ENCODE data around the gene ITGA1. TPM values are rescaled to one million over a fixed set of nuclear protein-coding genes. Genes with fewer than 3 reads are reported as not detected.
A peak's percentile ranks its signal among the peaks of the same experiment; 100 is the strongest.

ITGA1 gene
- total RNA-seq, 1 experiment from 2014 or later = 20.2 TPM

GRCh38 chr5:52993367-52993766, 205.7 kb downstream of the ITGA1 start:
- TF ChIP-seq, protein P1, sequence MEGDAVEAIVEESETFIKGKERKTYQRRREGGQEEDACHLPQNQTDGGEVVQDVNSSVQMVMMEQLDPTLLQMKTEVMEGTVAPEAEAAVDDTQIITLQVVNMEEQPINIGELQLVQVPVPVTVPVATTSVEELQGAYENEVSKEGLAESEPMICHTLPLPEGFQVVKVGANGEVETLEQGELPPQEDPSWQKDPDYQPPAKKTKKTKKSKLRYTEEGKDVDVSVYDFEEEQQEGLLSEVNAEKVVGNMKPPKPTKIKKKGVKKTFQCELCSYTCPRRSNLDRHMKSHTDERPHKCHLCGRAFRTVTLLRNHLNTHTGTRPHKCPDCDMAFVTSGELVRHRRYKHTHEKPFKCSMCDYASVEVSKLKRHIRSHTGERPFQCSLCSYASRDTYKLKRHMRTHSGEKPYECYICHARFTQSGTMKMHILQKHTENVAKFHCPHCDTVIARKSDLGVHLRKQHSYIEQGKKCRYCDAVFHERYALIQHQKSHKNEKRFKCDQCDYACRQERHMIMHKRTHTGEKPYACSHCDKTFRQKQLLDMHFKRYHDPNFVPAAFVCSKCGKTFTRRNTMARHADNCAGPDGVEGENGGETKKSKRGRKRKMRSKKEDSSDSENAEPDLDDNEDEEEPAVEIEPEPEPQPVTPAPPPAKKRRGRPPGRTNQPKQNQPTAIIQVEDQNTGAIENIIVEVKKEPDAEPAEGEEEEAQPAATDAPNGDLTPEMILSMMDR (IDR thresholded peaks at IDR 0.05; ENCODE audit: unreplicated experiment) = no peak
- Mint-ChIP-seq H3K9me3 (ENCODE audit: low read depth, unreplicated experiment) (no peaks in the 10 kb centered on the region), H3K36me3 (ENCODE audit: insufficient read depth, unreplicated experiment) (peaks cover 56% of the 10 kb centered on the region), H3K27me3 (ENCODE audit: unreplicated experiment) (no peaks in the 10 kb centered on the region), H3K27ac (ENCODE audit: unreplicated experiment) (peak overlapping the region; percentile 89), H3K4me1 (ENCODE audit: low read depth, unreplicated experiment) (peaks cover 21% of the 10 kb centered on the region), H3K4me3 (ENCODE audit: low read depth, unreplicated experiment) (peak overlapping the region; percentile 77)
- intact Hi-C loops (cut with micrococcal nuclease; ENCODE audit: unreplicated experiment) = no loop called here
- no peak for DNase-seq
- CTCF ChIA-PET = no interaction called here
- BruUV-seq (replicated peaks) = no TSS peak

GRCh38 chr5:52994266-52994665, 206.6 kb downstream of the ITGA1 start:
- DNase-seq = no peak
- Mint-ChIP-seq H3K4me3 (ENCODE audit: low read depth, unreplicated experiment) (no peak overlapping the region), H3K9me3 (ENCODE audit: low read depth, unreplicated experiment) (no peaks in the 10 kb centered on the region), H3K27ac (ENCODE audit: unreplicated experiment) (no peak overlapping the region), H3K4me1 (ENCODE audit: low read depth, unreplicated experiment) (peaks cover 21% of the 10 kb centered on the region), H3K36me3 (ENCODE audit: insufficient read depth, unreplicated experiment) (peaks cover 47% of the 10 kb centered on the region), H3K27me3 (ENCODE audit: unreplicated experiment) (no peaks in the 10 kb centered on the region)
- intact Hi-C loops (cut with micrococcal nuclease; ENCODE audit: unreplicated experiment) = no loop called here
- TF ChIP-seq, protein P1 (IDR thresholded peaks at IDR 0.05; ENCODE audit: unreplicated experiment) = no peak
- CTCF ChIA-PET = no interaction called here
- BruUV-seq (replicated peaks) = no TSS peak

GRCh38 chr5:52995095-52995494, 207.4 kb downstream of the ITGA1 start:
- H3K36me3 Mint-ChIP-seq (ENCODE audit: insufficient read depth, unreplicated experiment) = peaks cover 39% of the 10 kb centered on the region
- no peak for DNase-seq
- CTCF ChIA-PET = interaction anchor here (3.6 kb wide), 1 partner anchor 46 kb away, joined by 14 read pairs; no protein-coding TSS in a partner anchor
- no peak overlapping the region for H3K27ac Mint-ChIP-seq (ENCODE audit: unreplicated experiment)
- peaks cover 21% of the 10 kb centered on the region for H3K4me1 Mint-ChIP-seq (ENCODE audit: low read depth, unreplicated experiment)
- H3K27me3 Mint-ChIP-seq (ENCODE audit: unreplicated experiment) = no peaks in the 10 kb centered on the region
- intact Hi-C loops (cut with micrococcal nuclease; ENCODE audit: unreplicated experiment) = loop anchor here (5.0 kb wide), 1 partner anchor 37 kb away; no protein-coding TSS in a partner anchor
- no peak overlapping the region for H3K4me3 Mint-ChIP-seq (ENCODE audit: low read depth, unreplicated experiment)
- TF ChIP-seq, protein P1 (IDR thresholded peaks at IDR 0.05; ENCODE audit: unreplicated experiment) = no peak
- BruUV-seq (replicated peaks) = no TSS peak
- no peaks in the 10 kb centered on the region for H3K9me3 Mint-ChIP-seq (ENCODE audit: low read depth, unreplicated experiment)

GRCh38 chr5:52995914-52996313, 208.2 kb downstream of the ITGA1 start:
- intact Hi-C loops (cut with micrococcal nuclease; ENCODE audit: unreplicated experiment) = loop anchor here (5.0 kb wide), 1 partner anchor 36 kb away; no protein-coding TSS in a partner anchor
- Mint-ChIP-seq H3K27ac (ENCODE audit: unreplicated experiment) (no peak overlapping the region), H3K4me1 (ENCODE audit: low read depth, unreplicated experiment) (peaks cover 21% of the 10 kb centered on the region), H3K4me3 (ENCODE audit: low read depth, unreplicated experiment) (no peak overlapping the region), H3K9me3 (ENCODE audit: low read depth, unreplicated experiment) (no peaks in the 10 kb centered on the region), H3K27me3 (ENCODE audit: unreplicated experiment) (no peaks in the 10 kb centered on the region), H3K36me3 (ENCODE audit: insufficient read depth, unreplicated experiment) (peaks cover 39% of the 10 kb centered on the region)
- DNase-seq = no peak
- TF ChIP-seq, protein P1 (IDR thresholded peaks at IDR 0.05; ENCODE audit: unreplicated experiment) = no peak
- CTCF ChIA-PET = interaction anchor here (0.5 to 3.6 kb wide), 2 partner anchors 47 to 193 kb away, joined by 3 to 14 read pairs; no protein-coding TSS in a partner anchor
- BruUV-seq (replicated peaks) = no TSS peak

Data from Calu3 (cell line).